Kidney (tissue), 14 donors: ENCODE data around the gene PALLD. TPM values are rescaled to one million over a fixed set of nuclear protein-coding genes. Genes with fewer than 3 reads are reported as not detected.

Source experiments
- DNase-seq, 5 donors: peaks; one replicate each; pipeline ENCODE4 v3.0.0-alpha.2; 2013 to 2020
- FAIRE-seq: peaks from 2 replicates; lab custom pipeline; 2012; peaks lifted over from hg19 to GRCh38; lab: Jason Lieb, UNC
- H3K27ac ChIP-seq, 2 donors: one replicate each; pipeline ENCODE4 v1.7.0; 2013; ENCODE audit warnings: low read depth in 2 of 2, low read length in 2 of 2, inconsistent platforms in 1 of 2
- H3K27me3 ChIP-seq: one replicate; pipeline ENCODE4 v1.7.1; 2013; ENCODE audit warnings: low read length, inconsistent platforms; ENCODE audit not compliant: control insufficient read depth, insufficient read depth
- H3K36me3 ChIP-seq, 3 donors: one replicate each; pipeline versions ENCODE4 v1.7.0 to v1.7.1; 2013; ENCODE audit warnings: low read length in 3 of 3, control low read depth in 1 of 3, inconsistent platforms in 1 of 3; ENCODE audit not compliant: insufficient read depth in 3 of 3, control insufficient read depth in 2 of 3
- H3K4me1 ChIP-seq, 3 donors: one replicate each; pipeline versions ENCODE4 v1.7.0 to v1.7.1; 2013; ENCODE audit warnings: low read length in 3 of 3, inconsistent platforms in 1 of 3, low read depth in 1 of 3; ENCODE audit not compliant: control insufficient read depth in 2 of 3, insufficient read depth in 2 of 3
- H3K4me3 ChIP-seq, 3 donors: one replicate each; pipeline versions ENCODE4 v1.7.0 to v1.8.1; 2013; ENCODE audit warnings: low read length in 3 of 3, control low read depth in 1 of 3, inconsistent platforms in 1 of 3
- H3K9ac ChIP-seq, 3 donors: one replicate each; pipeline versions ENCODE4 v1.7.0 to v1.7.1; 2013; ENCODE audit warnings: low read length in 3 of 3, control low read depth in 1 of 3, inconsistent platforms in 1 of 3
- H3K9me3 ChIP-seq, 3 donors: one replicate each; pipeline versions ENCODE4 v1.7.0 to v1.7.1; 2013; ENCODE audit warnings: low read length in 3 of 3, control low read depth in 1 of 3, inconsistent platforms in 1 of 3; ENCODE audit not compliant: control insufficient read depth in 2 of 3, insufficient read depth in 1 of 3
- CTCF ChIP-seq: IDR thresholded peaks from 3 replicates; pipeline ENCODE4 v1.5.1; 2012; ENCODE audit warnings: mild to moderate bottlenecking, moderate library complexity, borderline replicate concordance; ENCODE audit not compliant: insufficient read depth; ENCODE audit errors: extremely low read depth
- intact Hi-C: fragments of 100-400 bp; cut with DNase I; formaldehyde crosslinking; loops from one replicate; pipeline ENCODE4 v1.11.1; 2022
- polyA plus RNA-seq: library from polyadenylated mRNA; stranded (reverse); fragments of 350-450 nt; fragmentation: Illumina TruSeq; extraction: RNeasy Lipid Tissue Mini Kit (QIAGEN cat#74804); gene quantifications from one replicate; pipeline ENCODE4 v1.2.3, GENCODE V29; 2014; ENCODE audit warnings: low read depth, low replicate concordance; ENCODE audit not compliant: insufficient read depth
- total RNA-seq: library from RNA; stranded (reverse); fragmentation: NEBNext Ultra II Directional; extraction: Animal tissue kit (Norgen Biotek cat#: 25700); gene quantifications from one replicate; pipeline ENCODE4 v1.2.1, GENCODE V29; 2021
- donor health status: control.
- donor health status: control.
- donor health status: control.
- donor health status: control.
- donor health status: control.
- donor health status: DM: yes; HTN: yes; CAD: no.
- donor health status: Normal renal cell carcinoma (clear cell type).

The PALLD gene
- total and polyA plus RNA-seq, 2 donors from 2014 or later: 43.4 to 120 TPM

GRCh38 chr4:168628251-168628650, 131.4 kb downstream of the PALLD start:
- no peaks in the 10 kb centered on the region for H3K36me3 ChIP-seq
- H3K4me1 ChIP-seq: peaks cover 0 to 2% (median 0%) of the 10 kb centered on the region in 3 donors
- FAIRE-seq: no peak
- no peaks in the 10 kb centered on the region for H3K27me3 ChIP-seq
- intact Hi-C loops: no loop called here
- DNase-seq: no peak
- H3K4me3 ChIP-seq: no peak overlapping the region
- H3K27ac ChIP-seq: no peak overlapping the region
- no peak overlapping the region for H3K9ac ChIP-seq
- TF ChIP-seq CTCF: no peak
- H3K9me3 ChIP-seq: no peaks in the 10 kb centered on the region

GRCh38 chr4:168629566-168629965, 132.7 kb downstream of the PALLD start:
- no peaks in the 10 kb centered on the region for H3K9me3 ChIP-seq
- TF ChIP-seq CTCF: no peak
- H3K9ac ChIP-seq: no peak overlapping the region
- H3K27me3 ChIP-seq: no peaks in the 10 kb centered on the region
- DNase-seq (peak in 1 of 5 donors; percentile 29), FAIRE-seq (no peak)
- intact Hi-C loops: no loop called here
- H3K36me3 ChIP-seq: no peaks in the 10 kb centered on the region
- H3K4me3 ChIP-seq: no peak overlapping the region
- H3K4me1 ChIP-seq: peaks cover 0 to 5% (median 2%) of the 10 kb centered on the region in 3 donors
- H3K27ac ChIP-seq: no peak overlapping the region

GRCh38 chr4:168630445-168631187, 133.8 kb downstream of the PALLD start:
- Histone ChIP-seq H3K27ac (no peak overlapping the region), H3K4me1 (peaks cover 0 to 5% (median 2%) of the 10 kb centered on the region in 3 donors), H3K36me3 (no peaks in the 10 kb centered on the region), H3K9me3 (no peaks in the 10 kb centered on the region), H3K27me3 (no peaks in the 10 kb centered on the region), H3K9ac (peak overlapping the region in 2 of 3 donors; percentile 44 to 56), H3K4me3 (peak overlapping the region; percentile 42 to 81 (median 78))
- TF ChIP-seq CTCF: no peak
- DNase-seq: peak in 1 of 5 donors; percentile 57
- FAIRE-seq: no peak
- intact Hi-C loops: no loop called here
